ENCODE measurements around the gene JARID2. TPM values are rescaled to one million over a fixed set of nuclear protein-coding genes. Genes with fewer than 3 reads are reported as not detected.

JARID2 gene
- total RNA-seq, 1 experiment from 2014 or later: 0.56 TPM

- Histone ChIP-seq H3K36me3 (no peaks in the 10 kb centered on the region), H3K27me3 (no peaks in the 10 kb centered on the region), H3K9me3 (no peaks in the 10 kb centered on the region), H3K4me3 (no peak overlapping the region)
- peak; percentile 88 for DNase-seq
Measured at GRCh38 chr6:15329197-15329671, 83.4 kb downstream of the JARID2 start.

- DNase-seq: no peak
- Histone ChIP-seq H3K36me3 (no peaks in the 10 kb centered on the region), H3K4me3 (no peak overlapping the region), H3K9me3 (no peaks in the 10 kb centered on the region), H3K27me3 (no peaks in the 10 kb centered on the region)
Measured at GRCh38 chr6:15330174-15330944, 84.5 kb downstream of the JARID2 start.

GRCh38 chr6:15331143-15331542 is 85.3 kb downstream of the JARID2 start:
- peak; percentile 43 for DNase-seq
- no peaks in the 10 kb centered on the region for H3K9me3 ChIP-seq
- no peak overlapping the region for H3K4me3 ChIP-seq
- H3K27me3 ChIP-seq: no peaks in the 10 kb centered on the region
- H3K36me3 ChIP-seq: no peaks in the 10 kb centered on the region

- DNase-seq: no peak
- H3K27me3 ChIP-seq: no peaks in the 10 kb centered on the region
- no peak overlapping the region for H3K4me3 ChIP-seq
- H3K36me3 ChIP-seq: no peaks in the 10 kb centered on the region
- H3K9me3 ChIP-seq: no peaks in the 10 kb centered on the region
Measured at GRCh38 chr6:15331629-15332251, 85.9 kb downstream of the JARID2 start.

GRCh38 chr6:15332446-15332845 is 86.6 kb downstream of the JARID2 start:
- Histone ChIP-seq H3K36me3 (no peaks in the 10 kb centered on the region), H3K9me3 (no peaks in the 10 kb centered on the region), H3K4me3 (no peak overlapping the region), H3K27me3 (no peaks in the 10 kb centered on the region)
- DNase-seq: no peak

- no peak for DNase-seq
Measured at GRCh38 chr6:15335385-15335784, 89.5 kb downstream of the JARID2 start.

GRCh38 chr6:15335916-15336315 is 90.0 kb downstream of the JARID2 start:
- Histone ChIP-seq H3K4me3 (no peak overlapping the region), H3K27me3 (no peaks in the 10 kb centered on the region), H3K9me3 (no peaks in the 10 kb centered on the region), H3K36me3 (no peaks in the 10 kb centered on the region)
- DNase-seq: no peak

More at GRCh38 chr6:15335385-15335784, 89.5 kb downstream of the JARID2 start:
- Histone ChIP-seq H3K27me3 (no peaks in the 10 kb centered on the region), H3K36me3 (no peaks in the 10 kb centered on the region), H3K4me3 (no peak overlapping the region), H3K9me3 (no peaks in the 10 kb centered on the region)

GRCh38 chr6:15336900-15337560 is 91.2 kb downstream of the JARID2 start:
- Histone ChIP-seq H3K27me3 (no peaks in the 10 kb centered on the region), H3K9me3 (no peaks in the 10 kb centered on the region)
- no peak for DNase-seq

GRCh38 chr6:15337582-15337981 is 91.7 kb downstream of the JARID2 start:
- no peak for DNase-seq
- no peaks in the 10 kb centered on the region for H3K27me3 ChIP-seq
- no peaks in the 10 kb centered on the region for H3K36me3 ChIP-seq
- no peak overlapping the region for H3K4me3 ChIP-seq
- H3K9me3 ChIP-seq: no peaks in the 10 kb centered on the region

More at GRCh38 chr6:15336900-15337560, 91.2 kb downstream of the JARID2 start:
- Histone ChIP-seq H3K36me3 (no peaks in the 10 kb centered on the region), H3K4me3 (no peak overlapping the region)

GRCh38 chr6:15338476-15338875 is 92.6 kb downstream of the JARID2 start:
- no peaks in the 10 kb centered on the region for H3K36me3 ChIP-seq
- H3K27me3 ChIP-seq: no peaks in the 10 kb centered on the region
- no peak for DNase-seq
- no peaks in the 10 kb centered on the region for H3K9me3 ChIP-seq
- H3K4me3 ChIP-seq: no peak overlapping the region

- H3K4me3 ChIP-seq: no peak overlapping the region
- no peaks in the 10 kb centered on the region for H3K36me3 ChIP-seq
- no peaks in the 10 kb centered on the region for H3K9me3 ChIP-seq
- no peaks in the 10 kb centered on the region for H3K27me3 ChIP-seq
- no peak for DNase-seq
Measured at GRCh38 chr6:15339081-15339480, 93.2 kb downstream of the JARID2 start.

GRCh38 chr6:15340105-15340601 is 94.3 kb downstream of the JARID2 start:
- Histone ChIP-seq H3K4me3 (no peak overlapping the region), H3K36me3 (no peaks in the 10 kb centered on the region), H3K9me3 (no peaks in the 10 kb centered on the region), H3K27me3 (no peaks in the 10 kb centered on the region)
- DNase-seq: no peak

- Histone ChIP-seq H3K27me3 (no peaks in the 10 kb centered on the region), H3K9me3 (no peaks in the 10 kb centered on the region), H3K36me3 (no peaks in the 10 kb centered on the region), H3K4me3 (no peak overlapping the region)
- DNase-seq: no peak
Measured at GRCh38 chr6:15340775-15341174, 94.9 kb downstream of the JARID2 start.

- peak; percentile 64 for DNase-seq
- no peaks in the 10 kb centered on the region for H3K36me3 ChIP-seq
- no peak overlapping the region for H3K4me3 ChIP-seq
- H3K9me3 ChIP-seq: no peaks in the 10 kb centered on the region
- H3K27me3 ChIP-seq: no peaks in the 10 kb centered on the region
Measured at GRCh38 chr6:15341311-15342001, 95.6 kb downstream of the JARID2 start.

GRCh38 chr6:15342114-15342513 is 96.2 kb downstream of the JARID2 start:
- H3K36me3 ChIP-seq: no peaks in the 10 kb centered on the region
- no peak overlapping the region for H3K4me3 ChIP-seq
- no peaks in the 10 kb centered on the region for H3K27me3 ChIP-seq
- no peaks in the 10 kb centered on the region for H3K9me3 ChIP-seq
- DNase-seq: no peak

GRCh38 chr6:15343490-15344191 is 97.8 kb downstream of the JARID2 start:
- Histone ChIP-seq H3K27me3 (no peaks in the 10 kb centered on the region), H3K4me3 (no peak overlapping the region), H3K36me3 (no peaks in the 10 kb centered on the region), H3K9me3 (no peaks in the 10 kb centered on the region)
- DNase-seq: no peak

Measured in MG63 (cell line).